GM08714 (cell line): Measurements from ENCODE around the gene PPP3CB.
"Not testable (repeated sequence)": the region's sequence is repeated elsewhere in the genome, so short reads cannot be mapped to it uniquely, and the experiment has no call there.

Experiments used
- H3K4me3 ChIP-seq: fragments of 200-500 bp; sonication (Bioruptor generic); 2 replicates; pipeline ENCODE4 v1.5.1; 2014; ENCODE audit warnings: mild to moderate bottlenecking, low read length, inconsistent platforms
- ZNF274 ChIP-seq: IDR thresholded peaks from 2 replicates; pipeline ENCODE4 v1.6.1; 2012; ENCODE audit warnings: mild to moderate bottlenecking, low read depth, low read length

PPP3CB gene

GRCh38 chr10:73414230-73414945, 81.4 kb downstream of the PPP3CB start:
- peak overlapping the region; percentile 98 for H3K4me3 ChIP-seq
- TF ChIP-seq ZNF274 = no peak

GRCh38 chr10:73413528-73414229, 82.1 kb downstream of the PPP3CB start, which contains the start of gene ANXA7:
Gene ANXA7, minus strand, starts transcription at chr10:73414058. Its CDS starts 13,202 bp downstream, at chr10:73400856.
- TF ChIP-seq ZNF274 = no peak
- H3K4me3 ChIP-seq = peak within 1 kb of the TSS; percentile 98

GRCh38 chr10:73413108-73413527, 82.7 kb downstream of the PPP3CB start:
- peak overlapping the region; percentile 98 for H3K4me3 ChIP-seq
- TF ChIP-seq ZNF274 = no peak

GRCh38 chr10:73410897-73411296, 84.9 kb downstream of the PPP3CB start:
- no peak for TF ChIP-seq ZNF274
- no peak overlapping the region for H3K4me3 ChIP-seq

- no peak for TF ChIP-seq ZNF274
Measured at GRCh38 chr10:73408978-73409521, 86.8 kb downstream of the PPP3CB start.

GRCh38 chr10:73408061-73408460, 87.8 kb downstream of the PPP3CB start:
- no peak for TF ChIP-seq ZNF274
- H3K4me3 ChIP-seq = no peak overlapping the region

More at GRCh38 chr10:73408978-73409521, 86.8 kb downstream of the PPP3CB start:
- no peak overlapping the region for H3K4me3 ChIP-seq

GRCh38 chr10:73407495-73407894, 88.3 kb downstream of the PPP3CB start:
- H3K4me3 ChIP-seq = no peak overlapping the region
- TF ChIP-seq ZNF274 = no peak

GRCh38 chr10:73406846-73407245, 89.0 kb downstream of the PPP3CB start:
- H3K4me3 ChIP-seq = no peak overlapping the region
- no peak for TF ChIP-seq ZNF274

GRCh38 chr10:73405556-73405955, 90.3 kb downstream of the PPP3CB start:
- H3K4me3 ChIP-seq = no peak overlapping the region
- no peak for TF ChIP-seq ZNF274

GRCh38 chr10:73404690-73405089, 91.1 kb downstream of the PPP3CB start:
- TF ChIP-seq ZNF274 = no peak
- no peak overlapping the region for H3K4me3 ChIP-seq

GRCh38 chr10:73401636-73402035, 94.2 kb downstream of the PPP3CB start:
- no peak for TF ChIP-seq ZNF274
- no peak overlapping the region for H3K4me3 ChIP-seq

- no peak overlapping the region for H3K4me3 ChIP-seq
- no peak for TF ChIP-seq ZNF274
Measured at GRCh38 chr10:73399063-73399462, 96.8 kb downstream of the PPP3CB start.

- H3K4me3 ChIP-seq = no peak overlapping the region
- TF ChIP-seq ZNF274 = no peak
Measured at GRCh38 chr10:73398024-73398423, 97.8 kb downstream of the PPP3CB start.

GRCh38 chr10:73394325-73394724, 101.5 kb downstream of the PPP3CB start:
- H3K4me3 ChIP-seq = not testable (repeated sequence)

GRCh38 chr10:73388228-73388627, 107.6 kb downstream of the PPP3CB start:
- H3K4me3 ChIP-seq = no peak overlapping the region
- TF ChIP-seq ZNF274 = no peak
